OCI-LY3 (cell line): ENCODE measurements around the gene NELL2.

Experiments used
- EZH2phosphoT487 ChIP-seq: fragments of 200-600 bp; shearing (Covaris generic); IDR thresholded peaks from 2 replicates; pipeline ENCODE4 v1.6.1; 2018; ENCODE audit warnings: antibody characterized with exemption, mixed run types, low read depth
- TF ChIP-seq, protein P1 (sequence below): fragments of 200-600, 300-600 bp; sonication (generic); IDR thresholded peaks from 2 replicates; pipeline ENCODE4 v1.5.1; 2014; ENCODE audit warnings: antibody characterized with exemption, low read length, low read depth

DNA sequence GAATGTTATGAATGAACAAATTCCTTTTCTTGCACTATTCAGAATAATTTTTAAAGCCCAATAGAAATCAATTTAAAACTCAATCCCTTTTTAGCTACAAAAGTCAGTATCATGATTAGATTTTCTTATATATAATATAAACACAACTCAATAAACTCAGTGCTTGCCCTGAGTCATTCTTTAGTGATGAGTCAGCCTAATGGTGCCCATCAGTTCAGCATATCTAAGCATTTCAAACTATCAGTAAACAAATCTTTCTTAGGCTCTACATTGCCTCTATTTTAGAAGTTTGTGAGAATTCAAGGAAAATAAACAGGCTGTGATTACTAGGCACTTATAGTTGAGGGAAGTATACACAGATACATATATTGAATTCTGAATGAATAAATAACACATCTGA is 179.6 kb downstream of the NELL2 start:
- TF ChIP-seq, protein P1, sequence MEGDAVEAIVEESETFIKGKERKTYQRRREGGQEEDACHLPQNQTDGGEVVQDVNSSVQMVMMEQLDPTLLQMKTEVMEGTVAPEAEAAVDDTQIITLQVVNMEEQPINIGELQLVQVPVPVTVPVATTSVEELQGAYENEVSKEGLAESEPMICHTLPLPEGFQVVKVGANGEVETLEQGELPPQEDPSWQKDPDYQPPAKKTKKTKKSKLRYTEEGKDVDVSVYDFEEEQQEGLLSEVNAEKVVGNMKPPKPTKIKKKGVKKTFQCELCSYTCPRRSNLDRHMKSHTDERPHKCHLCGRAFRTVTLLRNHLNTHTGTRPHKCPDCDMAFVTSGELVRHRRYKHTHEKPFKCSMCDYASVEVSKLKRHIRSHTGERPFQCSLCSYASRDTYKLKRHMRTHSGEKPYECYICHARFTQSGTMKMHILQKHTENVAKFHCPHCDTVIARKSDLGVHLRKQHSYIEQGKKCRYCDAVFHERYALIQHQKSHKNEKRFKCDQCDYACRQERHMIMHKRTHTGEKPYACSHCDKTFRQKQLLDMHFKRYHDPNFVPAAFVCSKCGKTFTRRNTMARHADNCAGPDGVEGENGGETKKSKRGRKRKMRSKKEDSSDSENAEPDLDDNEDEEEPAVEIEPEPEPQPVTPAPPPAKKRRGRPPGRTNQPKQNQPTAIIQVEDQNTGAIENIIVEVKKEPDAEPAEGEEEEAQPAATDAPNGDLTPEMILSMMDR = no peak
- TF ChIP-seq EZH2phosphoT487 = no peak
